Adrenal gland (tissue), 12 donors: ENCODE results near the gene DVL3. TPM values are rescaled to one million over a fixed set of nuclear protein-coding genes. Genes with fewer than 3 reads are reported as not detected.

Experiments
- DNase-seq, 7 donors: peaks; one replicate each; pipeline ENCODE4 v3.0.0-alpha.2; 2019 to 2020
- H3K27ac ChIP-seq, 5 donors: fragments of 200-600 bp; sonication (generic) in 4 of 5; 1 replicate in 3 of 5; 2 replicates in 2 of 5; pipeline versions ENCODE4 v1.5.1 to v1.8.0; 2016 to 2020; ENCODE audit warnings: mild to moderate bottlenecking in 1 of 5
- H3K27me3 ChIP-seq: fragments of 200-600 bp; 2 replicates; pipeline ENCODE4 v1.8.0; 2021
- H3K36me3 ChIP-seq, 2 donors: fragments of 200-600 bp; replicated peaks in 1 of 2; 1 replicate in 1 of 2; 2 replicates in 1 of 2; pipeline versions ENCODE4 v1.5.1 to v1.8.0; 2018 to 2022
- H3K4me1 ChIP-seq, 2 donors: fragments of 200-600 bp; replicated peaks in 1 of 2; 1 replicate in 1 of 2; 2 replicates in 1 of 2; pipeline versions ENCODE4 v1.5.1 to v1.8.0; 2018 to 2021
- H3K4me3 ChIP-seq, 4 donors: fragments of 200-600 bp; sonication (generic) in 3 of 4; one replicate each; pipeline ENCODE4 v1.5.1; 2016 to 2018
- H3K9me3 ChIP-seq, 3 donors: fragments of 200-600 bp; sonication (generic) in 1 of 3; replicated peaks in 1 of 3; 1 replicate in 2 of 3; 2 replicates in 1 of 3; pipeline versions ENCODE4 v1.5.1 to v1.8.0; 2016 to 2021
- CTCF ChIP-seq, 6 experiments: fragments of 450-650 bp in 4 of 6; fragments of 200-600 bp in 2 of 6; sonication (generic) in 1 of 6; IDR thresholded peaks; 1 replicate in 5 of 6; 2 replicates in 1 of 6; pipeline versions ENCODE4 v1.5.1 to v1.8.0; 2016 to 2021; ENCODE audit warnings: antibody characterized with exemption in 6 of 6, mild to moderate bottlenecking in 2 of 6, moderate library complexity in 1 of 6
- POLR2A ChIP-seq, 2 donors: fragments of 450-650 bp; IDR thresholded peaks; one replicate each; pipeline ENCODE4 v1.6.1; 2017; ENCODE audit warnings: antibody characterized with exemption in 2 of 2, mild to moderate bottlenecking in 2 of 2, moderate library complexity in 1 of 2
- WGBS, 4 donors: extraction: QIAGEN DNeasy Blood & Tissue Kit in 2 of 4; methylation state at CpG; one replicate each; pipeline versions ENCODE4 v1.1.5 to v1.1.7; 2013 to 2017; 5-methylcytosine and 5-hydroxymethylcytosine counted together
- intact Hi-C, 2 donors: fragments of 100-400 bp; cut with DNase I; formaldehyde crosslinking; loops; one replicate each; pipeline versions ENCODE4 v1.14.1 to v1.15.0; 2022 to 2023
- polyA plus RNA-seq, 3 donors: library from polyadenylated mRNA; stranded (reverse); fragments of 200-250 nt in 2 of 3; fragments of 350-450 nt in 1 of 3; fragmentation: Illumina TruSeq in 1 of 3; extraction: RNeasy Lipid Tissue Mini Kit (QIAGEN cat#74804) in 1 of 3; gene quantifications; one replicate each; pipeline ENCODE4 v1.2.3, GENCODE V29; 2013 to 2014
- total RNA-seq, 9 donors: library from RNA; depleted of rRNA in 4 of 9; stranded (reverse); fragments of >200 nt in 4 of 9; fragments of 120-200 nt in 1 of 9; fragmentation: NEBNext Ultra II Directional in 1 of 9; extraction: Animal tissue kit (Norgen Biotek cat#: 25700) in 1 of 9; gene quantifications; one replicate each; pipeline versions ENCODE4 v1.1.0 to v1.2.4, GENCODE V29; 2013 to 2023
- donor health status: healthy with polysubstance abuse.
- donor health status: Bipolar disorder and iron deficiency.
- donor health status: DM: yes; HTN: yes; CAD: no.
- donor health status: DM: no; HTN: no; CAD: no.
- donor health status: DM: no; HTN: no; CAD: no.
- donor health status: DM: yes; HTN: yes; CAD: no.

The DVL3 gene
- total and polyA plus RNA-seq, 12 donors, result 34.1 to 94.1 (median 65.6) TPM

- H3K27ac ChIP-seq, result peak overlapping the region in 3 of 5 donors; percentile 87 to 92 (median 92)
- peaks cover 24 to 52% of the 10 kb centered on the region in 2 donors for H3K4me1 ChIP-seq
- H3K4me3 ChIP-seq, result peak overlapping the region in 1 of 4 donors; percentile 61
- H3K9me3 ChIP-seq, result no peaks in the 10 kb centered on the region
- intact Hi-C loops, result no loop called here
- DNase-seq, result peak in 5 of 7 donors; percentile 54 to 81 (median 58)
- no peaks in the 10 kb centered on the region for H3K27me3 ChIP-seq
- 47 to 68% (median 57%) methylated on average over 17 of the region's 17 CpGs for WGBS, 4 donors
- H3K36me3 ChIP-seq, result peaks cover 0 to 75% of the 10 kb centered on the region in 2 donors
- TF ChIP-seq POLR2A (IDR thresholded peaks at IDR 0.05) (no peak), CTCF (IDR thresholded peaks at IDR 0.05) (peak in 2 of 6 experiments; percentile 15 to 16)
Observed at GRCh38 chr3:184188080-184188479, 32.9 kb downstream of the DVL3 start.

GRCh38 chr3:184189421-184189820 lies 34.2 kb downstream of the DVL3 start:
- WGBS, 4 donors, result 88 to 97% (median 89%) methylated on average over 6 to 13 of the region's 13 CpGs
- Histone ChIP-seq H3K27ac (peak overlapping the region in 1 of 5 donors; percentile 1), H3K36me3 (peaks cover 0 to 75% of the 10 kb centered on the region in 2 donors), H3K4me1 (peaks cover 24 to 62% of the 10 kb centered on the region in 2 donors), H3K9me3 (no peaks in the 10 kb centered on the region), H3K4me3 (no peak overlapping the region), H3K27me3 (no peaks in the 10 kb centered on the region)
- intact Hi-C loops, result no loop called here
- DNase-seq, result no peak
- no peak for TF ChIP-seq CTCF (IDR thresholded peaks at IDR 0.05)
- no peak for TF ChIP-seq POLR2A (IDR thresholded peaks at IDR 0.05)

GRCh38 chr3:184192889-184193288 lies 37.7 kb downstream of the DVL3 start:
- H3K27me3 ChIP-seq, result no peaks in the 10 kb centered on the region
- H3K36me3 ChIP-seq, result peaks cover 0 to 81% of the 10 kb centered on the region in 2 donors
- TF ChIP-seq POLR2A (IDR thresholded peaks at IDR 0.05), result no peak
- no peak for TF ChIP-seq CTCF (IDR thresholded peaks at IDR 0.05)
- H3K27ac ChIP-seq, result peak overlapping the region in 2 of 5 donors; percentile 69 to 77
- no peak for DNase-seq
- no peaks in the 10 kb centered on the region for H3K9me3 ChIP-seq
- H3K4me3 ChIP-seq, result no peak overlapping the region
- 88 to 97% (median 91%) methylated on average over 10 of the region's 10 CpGs for WGBS, 4 donors
- peaks cover 18 to 68% of the 10 kb centered on the region in 2 donors for H3K4me1 ChIP-seq
- intact Hi-C loops, result loop anchor here in 1 of 2 donors (5.0 kb wide), 1 partner anchor 44 kb away; no protein-coding TSS in a partner anchor

GRCh38 chr3:184193991-184194539 lies 38.9 kb downstream of the DVL3 start:
- H3K36me3 ChIP-seq, result peaks cover 0 to 69% of the 10 kb centered on the region in 2 donors
- 41 to 69% (median 48%) methylated on average over 4 to 9 of the region's 9 CpGs for WGBS, 4 donors
- no peaks in the 10 kb centered on the region for H3K9me3 ChIP-seq
- peak overlapping the region in 4 of 5 donors; percentile 14 to 77 (median 72) for H3K27ac ChIP-seq
- intact Hi-C loops, result loop anchor here in 1 of 2 donors (5.0 kb wide), 1 partner anchor 43 kb away; no protein-coding TSS in a partner anchor
- no peaks in the 10 kb centered on the region for H3K27me3 ChIP-seq
- no peak for TF ChIP-seq CTCF (IDR thresholded peaks at IDR 0.05)
- TF ChIP-seq POLR2A (IDR thresholded peaks at IDR 0.05), result peak in 1 of 2 donors; percentile 10
- H3K4me1 ChIP-seq, result peaks cover 11 to 57% of the 10 kb centered on the region in 2 donors
- H3K4me3 ChIP-seq, result no peak overlapping the region
- peak in 6 of 7 donors; percentile 55 to 73 (median 62) for DNase-seq
